HG03097 (cell line): ENCODE measurements around the gene PCDHA5.
"Not testable (repeated sequence)": the region's sequence is repeated elsewhere in the genome, so short reads cannot be mapped to it uniquely, and the experiment has no call there.

Source experiments
- ATAC-seq: cut with Tn5 transposase; IDR thresholded peaks from one replicate; pipeline ENCODE4 v1.9.1; 2021; ENCODE audit not compliant: unreplicated experiment, low FRiP score

The PCDHA5 gene

GRCh38 chr5:140821375-140822280 lies at the start of gene PCDHA5:
Gene PCDHA5 (plus strand): TSS chr5:140821613.
- no peak for ATAC-seq

GRCh38 chr5:140780512-140780911 lies 40.9 kb upstream of the PCDHA5 start:
- ATAC-seq, result no peak

GRCh38 chr5:140785905-140786686 lies 35.3 kb upstream of the PCDHA5 start, which contains the start of gene PCDHA1:
Gene PCDHA1 (plus strand): TSS chr5:140786140.
- ATAC-seq, result no peak

GRCh38 chr5:140787422-140787821 lies 34.0 kb upstream of the PCDHA5 start:
- ATAC-seq, result not testable (repeated sequence)

- not testable (repeated sequence) for ATAC-seq
Measured at GRCh38 chr5:140787849-140788504, 33.4 kb upstream of the PCDHA5 start.

GRCh38 chr5:140791089-140791488 lies 30.3 kb upstream of the PCDHA5 start:
- no peak for ATAC-seq

- ATAC-seq, result no peak
Measured at GRCh38 chr5:140794595-140795258, 26.7 kb upstream of the PCDHA5 start, which contains the start of gene PCDHA2. Gene PCDHA2 (plus strand): TSS chr5:140794852.

GRCh38 chr5:140795259-140795641 lies 26.2 kb upstream of the PCDHA5 start:
- no peak for ATAC-seq

- ATAC-seq, result not testable (repeated sequence)
Measured at GRCh38 chr5:140796072-140796717, 25.2 kb upstream of the PCDHA5 start.

GRCh38 chr5:140796718-140797095 lies 24.7 kb upstream of the PCDHA5 start:
- ATAC-seq, result no peak

- no peak for ATAC-seq
Measured at GRCh38 chr5:140800816-140801493, 20.5 kb upstream of the PCDHA5 start, which contains the start of gene PCDHA3. Gene PCDHA3 (plus strand): TSS chr5:140801057.

- ATAC-seq, result no peak
Measured at GRCh38 chr5:140801494-140801841, 19.9 kb upstream of the PCDHA5 start.

GRCh38 chr5:140802381-140802780 lies 19.0 kb upstream of the PCDHA5 start:
- ATAC-seq, result not testable (repeated sequence)

GRCh38 chr5:140802781-140803271 lies 18.6 kb upstream of the PCDHA5 start:
- ATAC-seq, result no peak

- no peak for ATAC-seq
Measured at GRCh38 chr5:140806834-140807775, 14.3 kb upstream of the PCDHA5 start, which contains the start of gene PCDHA4. Gene PCDHA4 (plus strand): TSS chr5:140807068.

- not testable (repeated sequence) for ATAC-seq
Measured at GRCh38 chr5:140808241-140808888, 13.0 kb upstream of the PCDHA5 start.

- ATAC-seq, result no peak
Measured at GRCh38 chr5:140808889-140809291, 12.5 kb upstream of the PCDHA5 start.

- ATAC-seq, result no peak
Measured at GRCh38 chr5:140822281-140822629, 842 bp downstream of the PCDHA5 start.
